HG03432 (cell line): ENCODE data around the gene ZSCAN12.

Experiments
- ATAC-seq: cut with Tn5 transposase; IDR thresholded peaks from one replicate; pipeline ENCODE4 v1.9.1; 2021; ENCODE audit warnings: mild to moderate bottlenecking, moderate library complexity; ENCODE audit not compliant: unreplicated experiment

ZSCAN12 gene

DNA sequence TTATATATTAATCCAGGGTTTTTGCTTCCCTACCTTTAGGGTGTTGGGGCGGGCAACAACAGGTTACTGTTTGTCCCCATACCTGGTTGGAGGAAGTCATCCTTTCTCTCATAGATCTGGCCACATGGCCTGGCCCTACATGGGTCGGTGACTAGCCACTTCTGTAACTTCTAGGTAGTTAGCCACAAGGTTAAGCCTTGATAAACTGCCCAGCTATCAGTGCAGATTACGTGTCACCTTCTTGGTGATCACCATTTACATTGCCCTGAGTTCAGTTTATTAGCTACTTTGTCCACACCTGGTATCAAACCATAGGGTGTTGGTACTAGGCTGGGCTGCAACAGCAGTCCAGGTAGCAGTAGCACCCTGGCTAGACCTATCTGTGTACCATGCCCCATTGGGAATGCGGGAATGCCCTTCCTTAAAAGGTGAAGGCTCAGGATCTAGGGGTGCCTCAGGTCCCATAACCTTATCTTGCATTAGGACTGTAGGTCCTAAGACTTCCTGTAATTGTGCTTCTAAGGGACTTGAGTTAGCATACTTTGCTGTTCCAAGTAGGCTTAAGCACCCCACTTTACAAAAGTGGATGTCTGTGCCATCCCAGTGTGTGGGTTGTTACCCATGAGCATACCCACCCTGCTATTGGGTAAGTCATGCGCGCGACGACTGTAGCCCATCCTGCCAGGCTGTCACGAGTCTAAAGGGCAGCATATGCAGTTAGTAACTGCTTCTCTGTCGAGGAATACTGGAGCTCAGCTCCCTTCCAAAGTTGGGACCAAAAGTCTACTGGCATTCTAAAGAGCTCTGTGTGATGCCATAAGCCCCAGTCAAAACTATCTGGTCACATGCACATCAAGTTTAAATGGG is 44.6 kb downstream of the ZSCAN12 start:
- no peak for ATAC-seq

DNA sequence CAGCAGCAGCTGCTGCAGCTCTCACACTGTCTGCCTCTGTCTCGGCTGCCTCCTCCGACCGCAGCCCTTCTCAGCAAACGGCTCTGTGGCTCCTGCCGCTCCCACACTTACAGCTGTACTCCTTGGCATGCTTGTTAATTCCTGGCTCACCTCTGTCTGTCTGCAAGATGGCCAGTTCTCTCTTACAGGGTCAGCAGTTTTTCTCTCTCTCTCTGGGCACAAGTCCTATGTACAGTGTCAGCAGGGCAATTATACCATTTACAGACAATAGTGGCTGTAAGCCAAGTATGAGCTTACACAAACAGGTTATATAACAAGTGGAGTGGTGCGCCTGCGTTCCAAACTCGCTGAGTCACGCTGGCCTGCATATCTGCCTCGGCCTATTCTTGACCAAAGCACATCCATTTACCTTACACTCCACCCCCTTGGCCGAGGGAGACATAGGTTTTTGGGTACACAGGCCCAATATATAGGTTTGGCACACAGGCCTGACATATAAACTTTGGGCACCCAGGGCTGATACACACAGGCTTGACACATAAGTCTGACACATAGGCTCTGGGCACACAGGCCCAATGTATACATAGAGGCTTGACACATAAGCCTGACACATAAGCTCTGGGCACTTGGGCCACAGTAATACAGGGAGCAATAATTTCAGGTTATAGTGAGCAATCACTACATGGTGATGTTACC is 45.4 kb downstream of the ZSCAN12 start:
- ATAC-seq, result no peak

DNA sequence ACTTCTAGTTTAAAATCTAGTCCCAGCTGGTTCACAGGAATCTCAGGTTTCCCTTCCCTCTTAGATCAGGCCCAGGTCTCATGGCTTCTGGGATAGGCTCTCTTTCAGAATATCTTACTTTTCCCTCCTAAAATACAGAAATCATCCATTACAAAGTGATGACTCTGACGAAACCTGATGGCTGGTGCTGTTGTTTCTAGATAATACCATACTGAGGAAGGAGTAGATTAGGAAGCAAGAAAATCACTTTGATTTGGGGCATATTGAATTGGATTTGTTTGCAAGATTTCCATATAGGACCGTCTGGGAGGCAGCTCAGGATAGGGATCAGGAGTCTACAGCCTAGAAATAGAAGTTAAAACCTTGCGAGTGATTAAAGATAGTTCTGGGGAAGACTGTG is 46.2 kb downstream of the ZSCAN12 start:
- no peak for ATAC-seq

DNA sequence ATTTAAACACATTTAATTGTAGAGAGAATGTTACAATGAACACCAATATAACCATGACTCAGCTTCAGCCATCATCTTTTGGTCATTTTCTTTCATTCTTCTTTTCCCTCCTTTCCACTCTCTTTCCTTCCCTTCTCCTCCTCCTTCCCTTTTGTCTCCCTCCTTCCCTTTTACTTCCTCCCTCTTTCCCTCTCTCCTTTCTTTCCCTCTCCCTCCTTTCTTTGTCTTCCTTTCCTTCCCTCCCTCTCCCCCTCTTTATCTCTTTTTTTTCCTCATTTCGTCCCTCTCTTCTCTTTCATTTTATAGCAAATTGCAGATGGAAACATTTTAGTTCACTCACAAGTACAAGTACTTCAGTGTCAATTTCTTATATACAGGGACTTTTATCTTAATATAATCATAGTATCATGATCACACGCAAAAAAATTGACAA is 48.0 kb downstream of the ZSCAN12 start:
- no peak for ATAC-seq

DNA sequence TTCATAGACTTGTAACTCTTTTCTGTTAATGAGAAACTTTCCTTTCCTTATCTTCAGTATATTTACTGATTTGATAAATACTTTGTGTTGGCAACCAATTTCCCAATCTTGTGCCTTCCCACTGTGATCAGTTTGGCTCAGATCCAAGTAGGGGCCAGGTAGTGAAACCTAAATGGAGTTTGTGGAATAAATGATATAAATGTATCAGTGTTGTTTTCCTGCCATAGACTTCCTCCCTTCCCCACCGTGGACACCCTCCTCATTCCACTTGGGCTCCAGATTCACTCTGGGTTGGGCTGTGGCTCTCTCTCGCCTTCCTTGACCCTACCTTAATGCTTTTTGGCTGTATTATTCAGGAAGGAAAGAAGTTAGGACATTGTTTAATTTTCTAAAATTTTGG is 48.5 kb downstream of the ZSCAN12 start:
- ATAC-seq, result no peak

DNA sequence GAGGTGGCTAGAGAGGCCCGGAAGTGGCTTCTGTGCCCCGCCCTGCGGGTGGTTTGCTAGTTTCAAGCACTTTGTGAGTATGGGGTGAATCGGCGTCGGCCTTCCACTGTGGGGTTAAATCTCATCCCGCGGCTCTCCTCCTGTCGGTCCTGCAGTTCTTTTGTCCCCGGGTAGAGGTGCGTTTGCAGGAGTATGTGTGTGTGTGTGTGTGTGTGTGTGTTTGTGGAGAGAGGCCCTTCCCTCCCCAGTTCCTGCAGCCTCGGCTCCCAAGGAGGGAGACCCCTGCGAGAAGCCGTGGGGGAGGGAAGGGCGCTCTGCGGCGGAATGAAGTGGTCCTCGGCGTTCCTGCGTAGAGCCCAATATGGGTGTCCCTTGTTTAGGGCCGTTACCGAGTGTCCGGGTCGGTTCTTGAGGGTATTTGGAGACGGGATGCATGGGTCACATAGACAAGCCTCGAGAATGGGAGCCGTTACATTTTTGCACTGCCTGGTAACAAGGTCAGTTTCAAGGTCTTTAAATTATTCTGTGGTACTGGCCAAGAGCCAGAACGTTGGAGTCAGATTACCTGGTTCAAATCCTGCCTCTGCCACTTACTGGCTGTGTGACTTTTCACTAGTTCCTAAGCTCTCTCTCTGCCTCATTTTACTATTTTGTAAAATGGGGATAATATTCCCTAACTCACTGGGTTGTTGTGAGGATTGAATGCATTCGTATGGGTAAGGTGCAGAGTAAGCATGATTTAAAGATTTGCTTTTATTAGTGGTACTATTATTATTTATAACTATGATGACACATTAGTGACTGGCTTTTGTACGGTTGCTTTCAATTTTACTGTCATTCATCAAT is 49.4 kb downstream of the ZSCAN12 start, which contains the start of gene ZKSCAN3:
Gene ZKSCAN3, plus strand, starts transcription at position 56 of the 846 bp plus-strand sequence. CDS start 9,640 bp downstream, outside the sequence.
- peak; percentile 98 for ATAC-seq

DNA sequence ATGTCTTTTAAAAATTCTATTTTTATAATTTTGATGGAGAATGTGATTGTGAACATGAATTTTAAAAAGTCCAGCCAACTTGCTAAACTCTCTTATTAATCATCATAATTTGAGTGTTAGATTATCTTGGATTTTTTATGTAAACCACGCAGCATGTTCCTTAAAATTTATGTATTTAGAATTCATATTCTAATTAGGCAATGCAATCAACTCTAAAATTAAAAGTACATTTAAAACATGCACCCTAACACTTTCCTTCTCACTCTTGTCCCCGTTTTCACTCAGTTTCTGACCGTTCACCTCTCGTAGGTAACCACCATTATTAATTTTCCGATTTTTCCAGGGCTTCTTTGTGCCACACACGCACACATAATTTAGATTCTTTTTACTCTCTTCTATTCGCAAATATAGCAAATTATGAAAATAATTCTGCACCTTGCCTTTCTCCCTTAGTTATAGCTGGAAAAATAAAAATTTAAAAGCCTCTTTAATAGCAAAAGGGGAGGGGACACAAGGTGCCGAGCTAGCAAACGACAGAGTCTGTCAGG is 50.1 kb downstream of the ZSCAN12 start:
- peak; percentile 10 for ATAC-seq

DNA sequence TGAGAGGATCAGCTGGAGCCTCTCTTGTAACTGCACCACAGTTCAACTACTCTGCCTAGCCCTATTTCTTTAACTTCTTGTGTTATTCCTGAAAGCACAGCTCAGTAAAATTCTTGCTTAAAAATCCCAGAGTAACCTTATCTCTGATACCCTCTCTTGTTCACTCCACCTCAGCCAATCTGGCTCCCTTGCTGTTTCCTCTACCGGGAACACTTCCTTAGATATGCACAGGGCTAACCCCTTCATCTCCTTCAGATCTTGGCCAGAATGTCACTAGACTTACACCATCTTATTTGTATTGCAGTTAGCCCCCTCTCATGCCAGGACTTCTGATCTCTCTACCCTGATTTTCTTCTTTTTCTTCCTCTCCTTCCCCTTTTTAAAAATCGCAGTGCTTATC is 52.4 kb downstream of the ZSCAN12 start:
- no peak for ATAC-seq

DNA sequence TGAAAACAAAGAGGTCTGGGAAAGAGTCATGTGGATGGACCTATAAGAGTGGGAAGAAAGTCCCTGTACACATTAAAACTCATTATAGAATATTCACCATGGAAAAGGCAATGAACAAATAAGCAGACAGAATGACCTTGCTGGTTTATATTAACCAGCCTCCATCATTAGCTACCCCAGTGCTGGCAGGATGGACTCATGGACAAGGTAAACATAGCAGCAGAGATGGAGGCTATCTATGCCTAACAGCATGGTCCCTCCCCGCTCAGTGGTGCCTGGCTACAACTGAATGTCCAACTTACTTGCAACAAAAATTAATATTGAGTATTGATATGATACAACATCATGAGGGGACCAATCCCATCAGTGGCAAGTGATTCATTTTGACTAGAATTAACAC is 54.3 kb downstream of the ZSCAN12 start:
- no peak for ATAC-seq

DNA sequence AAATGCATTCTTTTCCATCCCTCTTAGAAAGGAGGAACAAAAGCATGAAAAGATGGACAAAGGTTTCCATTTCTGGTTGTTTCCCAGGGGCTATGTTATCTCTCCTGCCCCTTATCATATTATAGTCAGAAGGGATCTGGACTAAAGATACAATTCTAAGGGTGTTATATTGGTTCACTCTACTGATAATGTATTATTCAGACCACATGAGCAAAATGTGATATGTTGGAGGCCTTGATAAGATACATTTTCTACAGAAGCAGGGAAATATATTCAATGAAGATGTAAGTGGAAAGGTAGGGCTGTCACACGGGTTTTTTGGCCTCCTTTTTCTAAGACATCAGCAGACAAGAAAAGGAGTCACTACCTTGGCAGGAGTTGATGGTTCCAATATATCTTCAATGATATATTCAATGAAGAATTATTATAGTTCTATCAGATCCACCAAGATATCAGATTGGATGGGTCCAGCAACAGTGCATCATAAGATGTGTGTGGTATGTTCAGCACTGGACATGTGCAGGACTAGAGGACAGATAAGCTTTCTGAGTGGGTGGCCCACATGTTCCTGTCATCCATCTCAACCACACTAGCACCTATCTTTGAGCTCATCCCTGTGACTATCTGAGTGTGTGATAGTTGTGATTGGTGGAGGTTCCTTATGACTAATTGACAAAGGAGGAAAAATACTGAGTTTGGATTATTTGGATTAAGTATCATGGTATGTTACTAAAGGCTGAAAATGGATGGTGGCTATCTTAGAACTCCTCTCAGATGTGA is 55.5 kb downstream of the ZSCAN12 start:
- ATAC-seq, result no peak

DNA sequence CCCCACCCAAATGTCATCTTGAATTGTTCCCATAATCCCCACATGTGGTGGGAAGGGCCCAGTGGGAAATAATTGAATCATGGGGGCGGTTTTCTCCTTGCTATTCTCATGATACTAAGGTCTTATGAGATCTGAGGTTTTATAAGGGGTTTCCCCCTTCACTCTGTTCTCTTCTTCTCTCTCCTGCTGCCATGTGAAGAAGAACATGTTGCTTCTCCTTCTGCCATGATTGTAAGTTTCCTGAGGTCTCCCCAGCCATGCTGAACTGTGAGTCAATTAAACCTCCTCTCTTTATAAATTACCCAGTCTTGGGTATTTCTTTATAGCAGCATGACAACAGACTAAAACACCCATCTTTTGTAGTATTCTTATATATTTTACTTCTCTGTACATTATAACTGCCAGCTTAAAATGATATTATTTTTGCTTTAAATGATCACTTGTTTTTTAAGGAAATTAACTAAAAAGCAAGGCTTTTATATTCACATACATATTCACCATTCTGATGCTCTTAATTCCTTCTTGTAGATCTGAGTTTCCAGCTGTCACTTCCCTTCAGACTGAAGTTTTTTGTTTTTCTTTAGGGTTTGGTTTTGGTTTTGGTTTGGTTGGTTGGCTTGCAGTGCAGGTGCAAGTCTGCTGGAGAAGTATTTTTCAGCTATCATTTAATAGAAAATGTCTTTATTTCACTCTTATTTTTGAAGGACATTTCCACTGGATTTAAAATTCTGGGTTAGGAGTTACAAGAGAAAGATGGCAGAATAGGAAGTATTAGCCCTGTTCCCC is 59.0 kb downstream of the ZSCAN12 start:
- no peak for ATAC-seq

DNA sequence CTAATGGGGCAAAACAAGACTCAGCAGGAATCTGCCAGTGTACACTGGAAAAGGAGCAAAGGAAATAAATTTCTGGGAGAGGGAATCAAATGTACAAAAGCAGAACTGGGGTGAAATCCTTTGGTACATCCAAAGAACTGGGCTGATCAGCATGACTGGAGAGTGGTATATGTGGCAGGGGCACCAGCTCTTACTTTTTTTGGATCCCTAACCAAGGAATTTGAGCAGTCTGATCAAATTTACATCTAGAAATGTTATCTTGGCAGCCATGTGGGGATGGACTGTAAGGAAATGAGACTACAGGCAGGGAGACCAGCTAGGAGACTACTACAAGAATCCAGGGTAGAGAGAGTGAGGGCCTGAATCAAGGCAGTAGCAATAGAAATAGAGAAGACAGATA is 62.4 kb downstream of the ZSCAN12 start:
- ATAC-seq, result no peak

DNA sequence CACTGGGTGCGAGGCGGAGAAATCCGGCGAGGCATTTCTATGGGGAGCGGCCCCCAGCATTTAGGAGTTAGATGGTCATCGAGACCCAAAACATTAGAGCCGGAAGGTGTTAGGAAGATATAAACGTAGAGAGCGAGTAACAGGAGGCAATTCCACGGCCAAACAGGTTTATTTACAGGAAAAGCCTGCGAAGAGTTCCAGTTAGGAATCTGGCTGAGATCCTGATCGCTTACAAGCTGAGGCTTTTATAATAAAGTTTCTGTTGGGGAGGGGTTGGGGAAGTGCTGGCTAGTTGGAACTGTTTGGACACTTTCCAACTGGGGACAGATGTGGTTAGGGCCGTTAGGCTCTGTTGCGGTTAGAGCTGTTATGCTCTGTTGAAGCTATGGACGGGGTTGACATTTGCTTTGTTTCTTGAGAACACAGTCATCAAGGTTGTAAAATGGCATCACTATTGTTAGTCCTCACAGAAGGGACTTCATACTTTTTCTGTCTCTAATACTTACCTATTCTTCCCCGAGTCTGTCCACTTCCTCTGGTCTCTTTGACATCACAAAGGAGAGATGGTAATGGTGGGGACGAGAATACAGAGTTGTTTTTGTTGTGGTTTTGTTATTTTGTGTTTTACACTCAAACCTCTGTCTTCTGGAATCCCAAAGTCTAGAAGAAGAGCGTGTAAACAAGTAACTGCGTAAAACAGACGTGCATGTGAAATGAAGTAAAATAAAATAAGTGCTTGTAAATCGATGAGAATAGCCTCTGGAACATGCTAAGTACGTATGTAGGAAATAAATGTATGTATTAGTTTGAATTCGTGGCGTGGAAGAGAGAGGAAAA is 63.0 kb downstream of the ZSCAN12 start:
- peak; percentile 42 for ATAC-seq

DNA sequence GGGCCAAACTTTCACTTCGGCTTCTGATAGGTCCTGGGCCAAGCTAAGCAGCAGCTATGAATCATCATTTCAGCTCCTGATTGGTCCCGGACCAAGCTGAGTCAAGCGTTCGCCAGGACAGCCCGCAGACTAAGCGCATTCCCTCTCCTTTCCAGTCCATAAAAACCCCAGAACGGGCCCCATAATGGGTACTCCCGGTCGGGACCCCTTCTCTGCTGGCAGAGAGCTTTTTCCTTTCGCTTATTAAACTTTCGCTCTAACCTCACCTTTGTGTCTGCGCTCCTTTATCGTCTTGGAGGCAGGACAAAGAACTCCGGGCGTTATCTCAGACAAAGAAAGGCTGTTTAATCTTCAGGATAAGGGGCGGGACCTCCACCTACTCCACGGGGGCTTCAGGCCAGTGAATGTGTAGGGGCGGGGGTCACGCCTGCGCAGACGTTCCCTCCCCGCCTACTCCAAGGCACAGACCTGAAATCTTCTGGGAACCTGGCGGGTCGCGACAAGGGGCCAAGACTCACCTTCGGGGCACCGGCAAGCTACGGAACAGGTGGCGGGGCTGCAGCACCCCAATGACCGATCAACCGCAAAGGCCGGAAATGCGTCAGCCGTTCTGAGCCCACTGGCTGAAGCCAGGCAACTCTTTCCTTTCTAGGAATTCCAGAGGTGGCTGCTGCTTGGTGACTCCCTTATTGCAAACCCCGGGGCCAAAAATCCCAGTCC is 63.8 kb downstream of the ZSCAN12 start, which contains the start of gene ZSCAN31:
Gene ZSCAN31, minus strand, starts transcription at position 585 of the 720 bp plus-strand sequence. CDS start 6,465 bp downstream, outside the sequence.
- ATAC-seq, result peak; percentile 84

DNA sequence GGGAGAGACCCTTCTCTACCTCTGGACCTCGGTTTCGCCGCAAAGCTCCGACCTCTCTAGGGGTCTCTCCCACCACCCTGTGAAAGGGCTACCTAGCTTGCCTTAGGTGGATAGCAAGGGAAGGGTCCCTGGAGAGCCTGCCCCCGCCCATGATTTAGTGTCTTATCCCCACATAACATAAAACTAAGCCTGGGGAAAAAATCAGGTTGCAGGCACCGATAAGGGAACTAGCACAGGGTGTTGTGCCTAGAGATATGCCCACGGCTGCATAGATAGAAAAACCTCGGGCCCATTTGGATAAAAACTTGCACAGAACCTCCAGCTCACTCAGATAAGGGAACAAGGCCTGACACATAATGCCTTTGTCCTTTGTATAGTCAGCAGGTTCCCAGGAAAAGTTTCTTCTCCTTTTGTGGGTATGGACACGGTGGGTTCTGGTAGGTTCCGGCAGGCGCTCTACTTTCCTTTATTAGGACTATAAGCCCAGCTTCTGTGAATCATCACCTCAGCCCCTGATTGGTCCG is 64.4 kb downstream of the ZSCAN12 start:
- no peak for ATAC-seq

DNA sequence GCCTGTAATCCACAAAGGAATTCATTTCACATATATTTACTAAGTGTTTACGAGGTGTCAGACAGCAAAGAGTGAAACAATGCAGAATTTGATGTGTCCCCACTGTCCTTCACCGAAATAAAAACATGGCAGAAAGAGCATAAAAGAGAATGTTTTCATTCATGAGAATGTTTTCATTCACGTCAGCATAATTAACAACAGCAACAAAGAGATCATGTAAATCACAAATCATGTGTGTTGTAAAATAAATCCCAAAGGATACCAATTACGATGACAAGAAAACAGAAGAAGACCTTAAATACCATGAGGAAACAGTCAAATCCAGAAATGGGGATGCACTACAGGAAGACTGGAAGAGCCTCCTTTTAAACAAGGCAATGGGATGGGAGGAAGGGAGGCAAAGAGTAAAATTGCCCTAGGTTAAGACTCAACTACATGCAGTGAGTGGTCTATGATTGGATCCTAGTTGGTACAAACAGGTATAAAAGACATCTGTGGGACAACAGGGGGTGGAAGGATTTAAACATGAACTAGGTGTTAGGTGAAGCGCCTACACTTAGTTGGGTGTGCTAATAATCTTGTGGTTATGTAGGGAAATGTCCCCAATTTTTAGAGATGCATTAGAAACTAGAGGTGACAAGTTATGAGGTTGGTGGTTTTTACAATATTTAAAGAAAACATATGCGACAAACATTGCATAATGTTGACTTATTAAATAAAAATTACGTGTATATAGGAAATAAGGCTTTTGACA is 65.1 kb downstream of the ZSCAN12 start:
- ATAC-seq, result no peak

DNA sequence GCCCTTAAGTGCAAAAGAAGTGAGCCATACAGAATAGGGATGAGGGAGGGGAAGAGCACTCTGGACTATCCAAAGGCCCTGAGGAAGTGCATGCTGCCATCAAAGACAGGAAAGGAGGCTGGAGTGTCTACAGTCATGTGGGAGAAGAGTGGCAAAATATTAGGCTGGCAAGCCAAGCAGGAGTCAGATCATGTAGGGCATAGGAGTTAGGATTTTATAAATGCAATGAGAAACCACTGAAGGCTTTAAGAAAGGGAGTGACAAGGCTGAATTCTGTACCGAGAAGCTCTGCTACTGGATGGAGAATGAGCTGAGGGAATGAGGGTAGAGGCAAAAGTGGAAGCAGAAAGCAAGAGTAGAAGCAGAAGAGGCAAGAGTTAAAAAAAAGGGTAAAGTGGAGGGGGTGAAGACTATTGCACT is 65.9 kb downstream of the ZSCAN12 start:
- no peak for ATAC-seq
